ENCODE results near the gene DNAJC24.

The DNAJC24 gene

DNA sequence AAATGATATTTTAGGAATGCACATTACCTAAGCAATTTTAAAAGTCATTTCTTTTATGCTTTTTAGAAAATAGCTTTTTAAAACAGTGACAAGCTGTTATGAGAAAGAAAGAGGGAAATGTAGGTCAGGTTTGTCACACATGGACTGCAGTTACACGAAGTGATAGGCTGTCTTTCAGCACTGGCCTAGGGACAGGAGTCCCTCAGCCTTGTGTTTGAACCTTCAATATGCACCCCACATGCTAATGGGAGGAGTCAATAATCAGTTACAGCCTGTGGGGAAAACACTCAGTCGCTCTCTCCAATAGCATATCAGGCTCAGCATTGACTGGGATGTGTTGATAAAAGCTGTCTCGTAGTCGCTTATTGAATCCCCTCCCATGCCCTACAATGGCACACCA, 45.8 kb downstream of the DNAJC24 start:
- no peak for DNase-seq (ENCODE audit: low read depth, low spot score)

DNA sequence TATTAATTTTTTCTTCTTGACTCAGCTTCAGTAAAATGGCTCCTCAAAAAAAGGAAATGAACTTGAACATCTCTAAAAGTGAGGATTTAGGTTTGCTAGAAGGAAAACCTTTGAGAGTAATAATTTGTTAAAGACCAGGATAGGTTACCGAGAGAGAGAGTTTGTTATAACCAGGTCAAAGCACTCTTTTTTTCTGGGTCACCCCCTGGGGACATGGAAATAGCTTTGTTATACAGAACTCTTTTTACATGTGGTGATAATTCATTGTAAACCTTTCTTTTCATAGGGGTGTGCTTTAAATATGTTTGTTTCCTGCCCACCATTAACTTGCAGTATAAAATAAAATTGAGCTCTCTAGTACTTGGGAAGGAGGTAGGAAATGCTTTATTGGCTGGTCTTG, 47.7 kb downstream of the DNAJC24 start:
- no peak for DNase-seq (ENCODE audit: low read depth, low spot score)

DNA sequence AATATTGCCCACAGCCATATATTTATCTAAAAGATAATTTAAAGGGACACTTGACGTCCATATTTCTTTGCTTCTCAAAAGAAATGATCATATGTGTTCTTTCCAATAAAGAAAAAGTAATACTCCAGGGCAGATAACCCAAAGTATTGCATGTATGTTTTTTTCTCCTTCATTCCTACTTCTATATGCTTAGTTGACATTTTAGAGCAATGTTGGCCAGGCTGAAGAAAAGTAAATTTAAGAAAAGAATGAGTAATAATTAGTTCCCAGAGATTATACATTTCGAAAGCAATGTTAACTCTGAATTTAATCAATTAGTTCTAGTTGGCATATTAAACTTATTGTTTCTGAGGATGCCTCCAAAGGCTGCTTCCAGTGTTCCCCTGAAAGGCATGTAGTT, 48.2 kb downstream of the DNAJC24 start:
- no peak for DNase-seq (ENCODE audit: low read depth, low spot score)

DNA sequence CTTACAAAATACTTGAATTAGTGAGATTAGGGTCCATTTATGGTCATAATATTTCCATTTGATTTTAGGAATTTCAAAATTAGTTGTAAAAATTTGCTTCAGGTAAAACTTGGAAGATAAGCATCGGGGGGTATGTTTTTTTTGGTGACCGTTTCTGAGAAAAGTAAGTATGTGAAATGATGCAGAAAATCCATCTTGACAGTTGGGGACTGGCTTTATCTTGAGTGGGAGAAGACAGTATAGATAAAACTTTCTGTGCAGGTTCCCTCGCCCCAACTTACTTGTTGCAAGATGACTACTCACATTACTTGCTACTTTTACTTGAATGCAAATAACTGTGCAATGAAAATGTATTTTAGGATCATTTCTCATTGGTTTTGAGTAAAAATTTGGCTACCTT, 49.5 kb downstream of the DNAJC24 start:
- no peak for DNase-seq (ENCODE audit: low read depth, low spot score)

DNA sequence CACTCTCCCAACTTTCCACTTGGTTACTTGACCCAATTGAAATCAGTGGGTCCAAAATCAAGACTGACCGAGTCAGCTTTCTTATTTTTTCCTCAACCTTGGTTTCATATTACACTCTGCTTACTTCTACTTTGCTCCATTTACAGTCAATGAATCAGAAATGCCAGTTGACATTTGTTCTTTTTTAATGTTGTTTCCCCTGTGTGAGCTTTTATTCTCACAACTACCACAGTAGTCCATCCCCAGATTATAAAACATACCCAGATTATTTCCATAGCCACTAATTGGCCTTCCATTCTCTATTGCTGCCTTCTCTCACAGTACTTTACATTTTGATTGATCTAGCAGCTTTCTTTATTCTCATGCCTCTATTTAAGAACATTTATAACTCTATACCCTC, 50.0 kb downstream of the DNAJC24 start:
- no peak for DNase-seq (ENCODE audit: low read depth, low spot score)

DNA sequence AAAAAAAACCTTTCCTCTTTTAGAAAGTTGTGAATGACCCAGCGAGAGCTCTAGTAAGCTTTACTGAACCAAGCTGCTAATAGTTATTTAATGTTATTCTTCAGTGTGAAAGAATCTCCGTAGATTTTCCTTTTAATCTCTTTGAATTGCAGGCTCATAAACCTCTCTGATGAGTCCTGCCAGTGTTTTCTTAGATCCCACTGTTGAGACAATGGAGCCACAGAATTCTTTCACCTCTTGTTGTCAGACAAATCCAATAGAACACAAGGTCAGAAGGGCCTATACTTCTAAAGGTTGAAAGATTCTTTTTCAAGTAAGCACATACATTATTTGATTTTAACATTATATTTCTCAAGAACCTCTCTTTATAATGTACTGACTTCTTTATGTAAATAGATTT, 52.2 kb downstream of the DNAJC24 start:
- no peak for DNase-seq (ENCODE audit: low read depth, low spot score)

DNA sequence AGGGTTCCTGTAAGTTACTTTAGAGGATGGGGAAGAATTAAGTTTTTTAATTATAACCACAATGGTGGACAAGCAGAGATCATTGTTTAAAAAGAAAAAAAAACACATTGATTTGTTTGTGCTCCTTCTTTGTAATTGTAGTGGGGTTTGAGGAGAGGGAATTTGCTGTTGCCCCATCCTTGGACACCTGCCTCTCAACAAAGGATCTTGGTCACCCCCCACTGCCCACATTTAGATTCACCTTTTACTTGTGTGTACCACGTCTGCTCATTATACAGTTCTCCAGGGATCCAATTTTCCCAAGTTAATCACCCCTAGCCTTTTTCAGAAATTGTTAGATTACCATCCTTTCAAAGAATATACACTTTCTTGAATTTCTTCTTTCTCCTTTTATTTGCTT, 53.0 kb downstream of the DNAJC24 start:
- no peak for DNase-seq (ENCODE audit: low read depth, low spot score)

DNA sequence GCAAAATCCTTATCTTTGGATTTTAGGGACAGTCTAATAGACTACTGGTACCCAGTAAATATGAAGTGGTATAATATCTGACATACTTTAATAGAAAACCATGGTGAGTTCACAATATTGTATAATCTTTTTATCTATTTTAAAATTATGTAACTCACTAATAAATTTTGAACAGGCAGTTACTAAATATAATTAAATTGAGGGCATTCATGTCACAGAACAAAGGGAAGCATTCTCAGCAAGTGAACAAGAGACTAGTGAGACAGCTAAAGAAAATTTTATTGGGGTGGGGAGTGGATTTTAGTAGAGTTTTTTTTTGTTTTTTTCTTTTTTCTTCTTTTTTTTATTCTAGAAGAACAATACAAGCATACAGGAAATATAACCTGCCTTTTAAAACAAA, 55.0 kb downstream of the DNAJC24 start:
- DNase-seq (ENCODE audit: low read depth, low spot score): no peak

DNA sequence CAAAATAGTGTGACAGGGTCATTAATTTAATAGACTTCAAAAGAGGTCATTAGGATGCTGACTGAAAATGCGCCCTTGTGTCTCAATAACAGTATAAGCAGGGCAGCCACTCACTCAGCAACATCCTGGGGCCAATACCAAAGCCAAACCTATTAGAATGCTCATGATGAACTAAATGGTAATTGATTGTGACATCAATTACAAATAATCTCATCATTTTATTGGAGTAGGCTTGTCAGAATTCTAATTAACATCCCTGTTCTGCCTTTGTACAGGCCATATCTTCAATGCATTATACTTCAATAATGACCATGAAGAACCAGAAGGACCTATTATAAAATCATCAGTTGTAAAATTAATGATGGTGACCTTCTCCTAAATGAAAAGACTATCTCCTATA, 64.2 kb downstream of the DNAJC24 start:
- no peak for DNase-seq (ENCODE audit: low read depth, low spot score)

DNA sequence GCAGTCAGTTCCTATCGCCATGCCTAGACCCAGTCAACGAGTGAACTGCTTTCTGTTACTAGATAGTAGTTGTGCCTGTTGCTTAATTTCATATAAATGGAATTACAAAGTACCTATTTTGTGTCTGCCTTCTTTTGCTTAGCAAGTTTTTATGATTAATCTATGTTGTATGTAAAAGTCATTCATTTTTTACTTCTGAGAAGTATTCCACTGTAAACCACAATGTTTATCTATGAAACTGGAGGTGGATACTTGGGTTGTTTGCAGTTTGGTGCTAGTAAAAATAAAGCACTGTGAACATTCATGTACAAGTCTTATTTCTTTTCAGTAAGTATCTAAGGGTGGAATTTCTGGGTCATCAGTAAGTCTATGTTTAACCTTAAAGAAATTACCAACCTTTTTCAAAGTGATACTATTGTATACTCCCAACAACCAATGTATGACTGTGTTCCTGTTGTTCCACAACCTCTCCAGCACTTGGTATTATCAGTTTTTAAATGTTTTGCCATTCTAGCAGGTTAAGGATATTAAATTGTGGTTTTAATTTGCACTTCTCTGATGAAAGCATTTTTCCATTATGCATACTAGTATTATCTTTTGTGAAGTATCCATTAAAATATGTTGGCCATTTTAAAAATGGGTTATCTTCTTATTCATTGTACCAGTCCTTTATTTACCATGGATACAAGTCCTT, 68.2 kb downstream of the DNAJC24 start:
- DNase-seq (ENCODE audit: low read depth, low spot score): no peak

DNA sequence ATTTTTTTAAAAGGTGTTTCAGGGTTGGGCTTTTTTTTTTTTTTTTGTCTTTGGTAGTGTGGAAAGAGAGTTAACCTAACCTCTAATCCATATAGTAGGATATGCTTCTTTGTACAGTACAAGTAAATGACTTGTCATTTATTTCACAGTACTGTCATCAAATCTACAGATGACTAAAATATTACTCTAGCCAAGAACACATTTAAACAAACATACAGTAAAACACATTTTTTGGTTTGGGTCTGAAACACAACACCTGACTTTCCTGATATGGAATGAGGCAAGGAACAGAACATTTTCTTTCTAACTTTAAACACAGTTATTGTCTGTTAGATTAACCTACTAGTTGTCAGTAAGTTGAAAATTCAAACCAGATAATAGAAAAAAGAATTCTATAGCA, 71.6 kb downstream of the DNAJC24 start:
- no peak for DNase-seq (ENCODE audit: low read depth, low spot score)

DNA sequence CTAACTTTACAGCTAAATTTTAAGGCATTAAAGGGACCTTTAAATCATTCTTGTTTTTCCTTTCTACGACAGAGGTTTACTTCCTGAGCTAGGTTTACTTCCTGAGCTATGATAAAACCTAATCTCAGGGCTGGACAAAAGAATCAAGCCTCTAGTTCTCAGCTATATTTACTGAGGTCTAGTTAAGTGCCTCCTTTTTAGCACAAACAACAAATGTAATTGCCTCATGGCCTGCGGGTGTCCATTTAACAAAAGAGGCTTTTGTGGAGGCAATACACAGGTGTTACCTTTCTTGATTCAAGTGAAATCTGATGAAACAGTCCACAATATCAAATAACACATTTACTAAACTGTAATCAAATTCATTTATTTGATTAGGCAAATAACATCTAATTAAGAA, 72.4 kb downstream of the DNAJC24 start:
- DNase-seq (ENCODE audit: low read depth, low spot score): no peak

DNA sequence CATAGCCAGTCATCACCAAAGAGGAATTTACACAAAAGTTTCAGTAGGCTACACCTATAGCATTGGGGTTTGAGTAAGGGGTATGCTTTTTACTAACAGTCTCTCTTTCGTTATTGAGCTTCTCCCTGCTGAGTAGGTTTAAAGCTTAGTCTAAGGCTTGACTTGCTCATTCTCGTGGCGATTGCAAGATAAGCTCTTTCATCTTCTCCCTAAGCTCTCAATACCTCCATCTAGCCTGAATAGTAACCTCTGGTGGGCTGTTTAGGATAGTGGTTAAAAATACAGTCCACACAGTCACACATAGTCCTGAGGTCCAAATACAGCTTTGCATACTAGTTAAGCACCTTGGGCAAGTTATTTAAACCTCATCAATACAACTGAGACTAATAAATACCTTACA, 74.1 kb downstream of the DNAJC24 start:
- DNase-seq (ENCODE audit: low read depth, low spot score): no peak

DNA sequence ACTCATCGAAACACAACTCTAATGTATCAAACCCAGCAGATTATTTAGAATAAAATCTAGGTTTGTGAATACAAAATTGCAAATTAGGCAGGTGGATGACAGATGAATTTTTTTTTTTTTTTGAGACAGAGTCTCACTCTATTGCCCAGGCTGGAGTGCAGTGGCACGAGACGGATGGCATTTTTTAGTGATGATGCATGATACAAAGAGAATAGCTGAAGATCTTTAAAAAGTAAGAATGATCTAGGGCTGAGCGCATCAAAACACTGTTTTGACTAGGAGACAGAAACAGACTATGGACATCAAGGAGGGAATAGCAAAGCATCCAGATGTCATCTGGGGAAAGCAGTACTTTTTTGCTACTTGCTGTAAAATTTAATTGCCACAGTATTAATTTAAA, 76.0 kb downstream of the DNAJC24 start:
- no peak for DNase-seq (ENCODE audit: low read depth, low spot score)

DNA sequence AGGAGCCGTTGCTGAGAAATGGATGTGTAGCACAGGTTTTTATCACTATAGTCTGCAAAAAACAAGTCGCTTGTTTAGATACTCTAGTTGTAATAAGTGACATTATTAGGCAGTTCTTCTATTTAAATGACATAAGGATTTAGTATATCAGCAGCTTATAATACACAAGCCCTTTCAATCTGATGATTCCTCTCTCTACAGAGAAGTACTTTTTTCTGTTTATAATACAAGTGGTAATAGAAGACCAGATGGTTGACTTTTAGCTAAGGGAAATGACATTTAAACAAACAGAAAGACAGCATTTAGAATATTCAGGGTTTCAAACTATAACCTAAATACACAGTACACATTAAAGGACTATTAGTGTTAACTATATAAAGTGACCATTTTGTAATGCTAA, 79.4 kb downstream of the DNAJC24 start:
- DNase-seq (ENCODE audit: low read depth, low spot score): no peak

DNA sequence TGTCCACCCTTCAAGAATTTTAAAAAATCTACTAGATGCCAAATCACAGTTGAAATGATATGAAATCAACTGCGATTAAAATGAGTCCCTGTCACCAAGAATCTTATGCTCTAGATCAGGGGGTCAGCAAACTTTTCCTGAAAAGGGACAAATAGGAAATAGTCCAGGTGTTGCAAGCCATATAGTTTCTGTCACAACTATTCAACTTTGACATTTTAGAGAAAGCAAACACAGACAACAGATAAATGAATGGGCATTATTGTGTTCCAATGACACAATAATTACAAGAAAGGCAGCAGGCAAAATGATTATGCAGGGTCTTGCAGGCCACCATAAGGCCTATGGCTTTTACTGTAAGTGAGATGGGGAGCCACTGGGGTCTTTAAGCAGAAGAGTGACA, 81.2 kb downstream of the DNAJC24 start:
- DNase-seq (ENCODE audit: low read depth, low spot score): no peak

DNA sequence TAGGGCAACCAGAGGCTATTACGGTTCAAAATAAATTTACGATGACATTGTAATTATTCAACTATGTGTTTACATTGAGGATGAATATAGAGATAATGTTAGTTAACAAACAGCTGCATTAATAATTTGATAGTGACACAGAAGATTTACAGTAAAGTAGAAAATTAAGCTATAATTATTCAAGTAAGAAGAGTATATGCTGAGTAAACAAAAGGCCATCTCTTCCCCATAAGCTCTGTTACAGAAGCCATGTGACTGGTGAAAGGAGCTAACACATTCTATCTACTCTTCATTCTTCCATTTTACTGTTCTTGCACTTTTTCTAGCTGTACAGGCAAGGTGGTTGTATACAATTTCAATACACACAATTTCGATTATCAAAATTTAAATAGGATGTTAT, 85.5 kb downstream of the DNAJC24 start:
- DNase-seq (ENCODE audit: low read depth, low spot score): no peak

DNA sequence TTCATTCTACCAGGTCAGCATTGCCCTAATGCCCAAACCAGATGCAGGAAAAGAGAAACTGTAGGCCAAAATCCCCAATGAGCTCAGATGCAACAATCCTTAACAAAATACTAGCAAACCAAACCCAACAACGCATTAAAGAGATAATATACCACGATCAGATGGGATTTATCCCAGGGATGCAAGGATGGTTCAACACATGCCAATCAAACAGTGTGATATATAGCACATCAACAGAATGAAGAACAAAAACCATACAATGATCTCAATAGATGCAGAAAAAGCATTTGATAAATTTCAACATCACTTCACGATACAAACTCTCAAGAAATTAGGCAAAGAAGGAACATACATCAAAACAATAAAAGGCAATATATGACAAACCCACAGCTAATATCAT, 94.8 kb downstream of the DNAJC24 start:
- DNase-seq (ENCODE audit: low read depth, low spot score): no peak

DNA sequence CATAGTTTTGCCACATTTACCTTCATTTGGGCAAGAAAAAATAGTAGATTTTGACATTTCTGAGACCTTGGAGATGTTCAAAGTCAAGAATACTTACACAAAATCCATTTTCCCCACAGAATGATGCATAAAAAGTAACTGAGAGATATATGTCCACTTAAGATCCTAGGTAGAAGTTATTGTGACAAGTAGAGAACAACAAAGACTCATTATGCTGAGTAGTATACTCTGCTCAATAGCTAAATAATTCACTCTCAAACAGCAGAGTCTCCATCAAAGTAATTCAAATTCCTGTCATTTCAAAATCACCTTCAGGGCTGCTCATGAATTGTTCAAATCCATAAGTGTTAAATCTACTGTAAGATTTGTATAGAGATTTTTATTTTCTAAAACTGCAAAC, 104.4 kb downstream of the DNAJC24 start:
- DNase-seq (ENCODE audit: low read depth, low spot score): no peak

DNA sequence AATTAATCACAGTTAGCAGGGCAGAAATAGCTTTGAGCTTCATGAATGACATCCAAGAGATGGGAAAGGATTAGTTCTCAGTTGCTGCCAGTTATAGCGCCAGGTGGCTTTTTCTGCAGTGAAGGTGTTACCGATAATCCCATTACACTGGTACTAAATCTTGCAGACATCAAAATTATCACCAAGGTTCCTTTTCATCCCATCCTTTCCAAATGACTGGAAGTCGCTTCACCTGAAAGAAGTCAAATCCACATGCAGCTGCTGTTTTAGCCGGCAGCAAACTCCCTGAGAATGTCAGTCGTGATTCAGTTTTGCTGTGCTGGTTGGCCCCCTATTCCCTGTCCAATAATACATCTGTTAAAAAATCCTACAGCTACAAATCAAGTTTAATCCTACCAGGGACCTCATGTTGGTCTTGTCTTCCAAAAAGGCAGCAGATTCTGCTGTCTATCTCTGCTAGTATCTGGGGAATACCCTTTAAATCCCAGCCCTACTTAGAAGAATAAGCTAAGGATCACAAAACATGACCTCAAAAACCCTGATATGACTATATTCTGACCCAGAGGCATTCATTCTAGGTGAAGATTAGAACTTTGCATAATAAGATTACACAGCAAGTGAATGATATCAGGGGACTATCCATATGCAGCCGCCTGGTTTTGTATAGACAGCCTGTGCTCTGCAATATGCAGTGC, 108.0 kb downstream of the DNAJC24 start:
- no peak for DNase-seq (ENCODE audit: low read depth, low spot score)

DNA sequence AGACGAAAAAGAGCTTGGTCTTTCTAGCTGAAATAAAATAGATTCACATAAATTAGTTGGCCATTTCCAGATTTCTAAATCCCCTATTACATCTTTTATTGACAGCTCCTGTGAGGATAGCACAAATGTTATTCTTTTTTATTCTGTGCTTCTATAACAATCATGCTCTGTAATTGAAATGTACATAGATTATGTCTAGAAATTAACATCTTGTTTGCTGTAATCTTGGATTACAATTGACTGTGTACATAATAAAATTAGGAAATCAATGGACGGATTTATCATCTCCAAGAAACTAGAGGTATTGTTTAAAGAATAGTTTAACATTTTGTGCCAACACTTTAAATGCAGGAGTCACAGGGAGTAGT, 108.5 kb downstream of the DNAJC24 start:
- DNase-seq (ENCODE audit: low read depth, low spot score): no peak

DNA sequence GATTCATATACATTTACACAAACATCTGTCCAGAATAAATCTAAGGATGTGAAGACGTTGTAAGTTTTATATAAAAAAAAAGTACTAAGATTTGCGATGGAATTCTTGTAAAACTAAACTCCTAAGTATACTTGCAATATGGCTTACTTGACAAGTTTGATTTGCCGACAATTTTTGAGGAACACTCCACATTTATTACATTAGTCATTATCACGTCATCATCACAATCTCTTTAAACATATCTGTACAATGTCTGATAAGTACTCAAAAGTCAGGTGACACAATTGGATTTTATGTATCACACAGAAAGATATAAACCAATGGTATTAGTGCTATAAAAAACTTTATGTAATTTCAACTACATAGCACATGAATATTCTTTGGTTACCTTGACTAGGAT, 109.4 kb downstream of the DNAJC24 start:
- no peak for DNase-seq (ENCODE audit: low read depth, low spot score)

DNA sequence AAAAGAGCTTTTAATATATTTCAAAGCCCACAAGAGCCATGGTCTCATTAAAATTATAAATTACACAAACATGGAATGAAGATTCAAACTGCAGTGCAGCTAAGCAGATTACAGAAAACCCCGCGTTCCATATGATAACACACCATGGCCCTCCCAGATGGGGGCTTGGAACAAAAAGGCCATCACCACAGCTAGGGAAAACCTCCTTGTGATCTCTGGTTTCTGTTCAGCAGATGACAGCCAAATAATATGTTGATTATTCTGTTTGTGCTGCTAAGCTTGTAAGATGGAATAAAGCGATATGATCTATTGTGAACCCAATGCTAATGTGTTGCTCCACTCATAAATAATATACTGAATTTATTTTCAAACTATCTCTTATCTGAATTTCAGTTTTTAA, 111.3 kb downstream of the DNAJC24 start:
- no peak for DNase-seq (ENCODE audit: low read depth, low spot score)

All from ELF-1 (cell line).